SH-SY5Y (cell line): ENCODE measurements around the gene CALML5.

Experiments used
- GATA2 ChIP-seq: IDR thresholded peaks from 2 replicates; pipeline ENCODE4 v1.6.1; 2011; ENCODE audit warnings: mild to moderate bottlenecking, low read depth, low read length
- GATA3 ChIP-seq: IDR thresholded peaks from 2 replicates; pipeline ENCODE4 v1.6.1; 2011; ENCODE audit warnings: low read depth, mild to moderate bottlenecking, low read length, moderate library complexity

Gene CALML5

GRCh38 chr10:5461203-5461588 lies 38.2 kb downstream of the CALML5 start:
- TF ChIP-seq GATA3: no peak
- no peak for TF ChIP-seq GATA2

- TF ChIP-seq GATA3: no peak
- TF ChIP-seq GATA2: no peak
These were observed 38.7 kb downstream of the CALML5 start for GRCh38 chr10:5460468-5461202.

GRCh38 chr10:5458949-5459747 lies 40.2 kb downstream of the CALML5 start:
- TF ChIP-seq GATA2: no peak
- TF ChIP-seq GATA3: no peak

- no peak for TF ChIP-seq GATA3
These were observed 40.9 kb downstream of the CALML5 start for GRCh38 chr10:5458425-5458824.

GRCh38 chr10:5457741-5458140 lies 41.6 kb downstream of the CALML5 start:
- TF ChIP-seq GATA3 (no peak), GATA2 (no peak)

- no peak for TF ChIP-seq GATA2
- TF ChIP-seq GATA3: no peak
These were observed 42.8 kb downstream of the CALML5 start for GRCh38 chr10:5456563-5456962.

GRCh38 chr10:5453749-5454489 lies 45.5 kb downstream of the CALML5 start:
- TF ChIP-seq GATA2 (no peak), GATA3 (no peak)

GRCh38 chr10:5450605-5451384 lies 48.6 kb downstream of the CALML5 start:
- no peak for TF ChIP-seq GATA2

- TF ChIP-seq GATA2 (no peak), GATA3 (no peak)
These were observed 49.5 kb downstream of the CALML5 start for GRCh38 chr10:5449823-5450222.

- TF ChIP-seq GATA2 (no peak), GATA3 (no peak)
These were observed 50.1 kb downstream of the CALML5 start for GRCh38 chr10:5449227-5449626.
